Neural progenitor cell (in vitro differentiated cells): ENCODE measurements around the gene OS9. TPM values are rescaled to one million over a fixed set of nuclear protein-coding genes. Genes with fewer than 3 reads are reported as not detected.
A peak's percentile ranks its signal among the peaks of the same experiment; 100 is the strongest.

Experiments
- DNase-seq: peaks from one replicate; pipeline ENCODE4 v3.0.0-alpha.2; 2016; ENCODE audit warnings: low spot score
- H2AFZ ChIP-seq: fragments of 200-600 bp; sonication (generic); replicated peaks from 2 replicates; pipeline ENCODE4 v1.6.1; 2016; ENCODE audit warnings: antibody characterized with exemption
- H3F3A ChIP-seq: fragments of 200-600 bp; sonication (generic); 2 replicates; pipeline ENCODE4 v1.6.1; 2016; ENCODE audit warnings: antibody characterized with exemption, low read depth
- H3K27ac ChIP-seq: fragments of 200-600 bp; sonication (generic); 2 replicates; pipeline ENCODE4 v1.5.1; 2016; ENCODE audit warnings: mild to moderate bottlenecking
- H3K27me3 ChIP-seq: fragments of 200-600 bp; sonication (generic); 2 replicates; pipeline ENCODE4 v1.6.1; 2016; ENCODE audit warnings: mild to moderate bottlenecking, moderate library complexity
- H3K36me3 ChIP-seq: fragments of 200-600 bp; sonication (generic); 2 replicates; pipeline ENCODE4 v1.5.1; 2016
- H3K4me1 ChIP-seq: fragments of 200-600 bp; sonication (generic); 2 replicates; pipeline ENCODE4 v1.6.1; 2016; ENCODE audit warnings: mixed run types
- H3K4me2 ChIP-seq: fragments of 200-600 bp; sonication (generic); 2 replicates; pipeline ENCODE4 v1.6.1; 2016
- H3K4me3 ChIP-seq: fragments of 200-600 bp; sonication (generic); 2 replicates; pipeline ENCODE4 v1.5.1; 2016
- H3K79me2 ChIP-seq: fragments of 200-600 bp; sonication (generic); 2 replicates; pipeline ENCODE4 v1.6.1; 2016; ENCODE audit warnings: low read depth
- H3K9ac ChIP-seq: fragments of 200-600 bp; sonication (generic); 2 replicates; pipeline ENCODE4 v1.6.1; 2016
- H3K9me3 ChIP-seq: fragments of 200-600 bp; sonication (generic); 2 replicates; pipeline ENCODE4 v1.5.1; 2016; ENCODE audit warnings: low read depth
- H4K20me1 ChIP-seq: fragments of 200-600 bp; sonication (generic); 2 replicates; pipeline ENCODE4 v1.6.1; 2016; ENCODE audit warnings: low read depth
- H3K27ac Mint-ChIP-seq: 3 replicates; pipeline ENCODE4 v1.8.0; 2021; ENCODE audit warnings: mixed read lengths
- H3K27me3 Mint-ChIP-seq: 2 replicates; pipeline ENCODE4 v1.8.0; 2022; ENCODE audit warnings: low read depth, mild to moderate bottlenecking, inconsistent platforms, moderate library complexity, mixed read lengths; ENCODE audit not compliant: insufficient read depth
- H3K36me3 Mint-ChIP-seq: 3 replicates; pipeline ENCODE4 v1.8.0; 2021; ENCODE audit warnings: mixed read lengths
- H3K4me1 Mint-ChIP-seq: 3 replicates; pipeline ENCODE4 v1.8.0; 2021; ENCODE audit warnings: mixed read lengths
- H3K4me3 Mint-ChIP-seq: 3 replicates; pipeline ENCODE4 v1.8.0; 2021; ENCODE audit warnings: mild to moderate bottlenecking, moderate library complexity, mixed read lengths
- H3K9me3 Mint-ChIP-seq: 3 replicates; pipeline ENCODE4 v1.8.0; 2020; ENCODE audit warnings: mixed read lengths
- EZH2 ChIP-seq: fragments of 200-600 bp; sonication (generic); IDR thresholded peaks from 2 replicates; pipeline ENCODE4 v1.6.1; 2017; ENCODE audit warnings: antibody characterized with exemption, mild to moderate bottlenecking, moderate library complexity
- EZH2phosphoT487 ChIP-seq: fragments of 200-600 bp; sonication (generic); IDR thresholded peaks from 2 replicates; pipeline ENCODE4 v1.6.1; 2017; ENCODE audit warnings: antibody characterized with exemption
- total RNA-seq: library from RNA; depleted of rRNA; stranded (reverse); fragments of >200 nt; gene quantifications from 2 replicates; pipeline ENCODE4 v1.2.3, GENCODE V29; 2015; ENCODE audit warnings: low replicate concordance
- TF ChIP-seq, protein P1 (sequence below): fragments of 200-600 bp; sonication (generic); IDR thresholded peaks from 2 replicates; pipeline ENCODE4 v1.5.1; 2017; ENCODE audit warnings: antibody characterized with exemption, mild to moderate bottlenecking

Gene OS9
- total RNA-seq, 1 donor from 2014 or later = 113 TPM

DNA sequence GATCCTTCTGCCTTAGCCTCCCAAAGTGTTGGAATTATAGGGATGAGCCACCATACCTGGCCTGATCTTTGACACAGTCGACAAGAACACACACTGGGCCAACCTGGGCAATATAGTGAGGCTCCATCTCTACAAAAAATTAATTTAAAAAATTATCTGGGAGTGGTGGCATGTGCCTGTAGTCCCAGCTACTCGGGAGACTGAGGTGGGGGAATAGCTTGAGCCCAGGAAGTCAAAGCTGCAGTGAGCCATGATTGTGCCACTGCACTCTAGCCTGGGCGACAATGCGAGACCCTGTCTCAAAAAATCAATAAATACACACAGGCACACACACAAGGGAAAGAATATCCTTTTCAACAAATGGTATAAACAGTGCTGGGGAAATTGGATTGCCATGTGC lies 6.1 kb upstream of the OS9 start:
- no peak overlapping the region for H2AFZ ChIP-seq
- no peak for TF ChIP-seq EZH2phosphoT487
- TF ChIP-seq, protein P1, sequence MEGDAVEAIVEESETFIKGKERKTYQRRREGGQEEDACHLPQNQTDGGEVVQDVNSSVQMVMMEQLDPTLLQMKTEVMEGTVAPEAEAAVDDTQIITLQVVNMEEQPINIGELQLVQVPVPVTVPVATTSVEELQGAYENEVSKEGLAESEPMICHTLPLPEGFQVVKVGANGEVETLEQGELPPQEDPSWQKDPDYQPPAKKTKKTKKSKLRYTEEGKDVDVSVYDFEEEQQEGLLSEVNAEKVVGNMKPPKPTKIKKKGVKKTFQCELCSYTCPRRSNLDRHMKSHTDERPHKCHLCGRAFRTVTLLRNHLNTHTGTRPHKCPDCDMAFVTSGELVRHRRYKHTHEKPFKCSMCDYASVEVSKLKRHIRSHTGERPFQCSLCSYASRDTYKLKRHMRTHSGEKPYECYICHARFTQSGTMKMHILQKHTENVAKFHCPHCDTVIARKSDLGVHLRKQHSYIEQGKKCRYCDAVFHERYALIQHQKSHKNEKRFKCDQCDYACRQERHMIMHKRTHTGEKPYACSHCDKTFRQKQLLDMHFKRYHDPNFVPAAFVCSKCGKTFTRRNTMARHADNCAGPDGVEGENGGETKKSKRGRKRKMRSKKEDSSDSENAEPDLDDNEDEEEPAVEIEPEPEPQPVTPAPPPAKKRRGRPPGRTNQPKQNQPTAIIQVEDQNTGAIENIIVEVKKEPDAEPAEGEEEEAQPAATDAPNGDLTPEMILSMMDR = no peak
- TF ChIP-seq EZH2 = no peak
- H3K4me1 Mint-ChIP-seq = no peaks in the 10 kb centered on the region
- H3K27ac Mint-ChIP-seq = no peak overlapping the region
- no peak overlapping the region for H3K4me3 Mint-ChIP-seq
- H3F3A ChIP-seq = peaks cover under 1% of the 10 kb centered on the region
- no peak overlapping the region for H3K4me3 ChIP-seq
- no peaks in the 10 kb centered on the region for H3K79me2 ChIP-seq
- H3K27me3 ChIP-seq = peaks cover 74% of the 10 kb centered on the region
- no peak overlapping the region for H3K9ac ChIP-seq
- no peaks in the 10 kb centered on the region for H3K9me3 ChIP-seq
- H3K36me3 Mint-ChIP-seq = no peaks in the 10 kb centered on the region
- no peaks in the 10 kb centered on the region for H3K4me1 ChIP-seq
- H3K36me3 ChIP-seq = no peaks in the 10 kb centered on the region
- H4K20me1 ChIP-seq = no peaks in the 10 kb centered on the region
- DNase-seq = no peak
- no peak overlapping the region for H3K27ac ChIP-seq
- peaks cover 11% of the 10 kb centered on the region for H3K9me3 Mint-ChIP-seq
- H3K27me3 Mint-ChIP-seq = peaks cover 15% of the 10 kb centered on the region
- H3K4me2 ChIP-seq = no peak overlapping the region

DNA sequence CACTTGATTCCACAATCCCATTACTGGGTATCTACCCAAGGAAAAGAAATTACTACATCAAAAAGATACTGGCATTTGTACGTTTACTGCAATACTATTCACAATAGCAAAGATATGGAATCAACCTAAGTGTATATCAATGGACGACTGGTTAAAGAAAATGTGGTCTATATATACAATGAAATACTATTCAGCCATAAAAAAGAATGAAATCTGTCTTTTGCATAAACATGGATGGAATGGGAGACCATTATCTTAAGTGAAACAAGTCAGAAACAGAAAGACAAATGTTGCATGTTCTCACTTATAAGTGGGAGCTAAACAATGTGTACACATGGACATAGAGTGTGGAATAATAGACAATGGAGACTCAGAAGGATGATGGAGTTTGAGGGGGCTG lies 5.0 kb upstream of the OS9 start:
- Mint-ChIP-seq H3K4me3 (no peak overlapping the region), H3K27me3 (peaks cover 15% of the 10 kb centered on the region), H3K36me3 (no peaks in the 10 kb centered on the region), H3K27ac (no peak overlapping the region), H3K9me3 (peaks cover 12% of the 10 kb centered on the region), H3K4me1 (no peaks in the 10 kb centered on the region)
- H3K4me3 ChIP-seq = no peak overlapping the region
- H2AFZ ChIP-seq = no peak overlapping the region
- no peak for TF ChIP-seq EZH2phosphoT487
- TF ChIP-seq, protein P1 = no peak
- no peak for TF ChIP-seq EZH2
- no peak for DNase-seq
- H3K9me3 ChIP-seq = no peaks in the 10 kb centered on the region
- H3K4me2 ChIP-seq = no peak overlapping the region
- H3K9ac ChIP-seq = no peak overlapping the region
- no peaks in the 10 kb centered on the region for H3K36me3 ChIP-seq
- H3K4me1 ChIP-seq = no peaks in the 10 kb centered on the region
- no peaks in the 10 kb centered on the region for H4K20me1 ChIP-seq
- no peaks in the 10 kb centered on the region for H3K79me2 ChIP-seq
- H3K27ac ChIP-seq = no peak overlapping the region
- peaks cover 74% of the 10 kb centered on the region for H3K27me3 ChIP-seq
- peaks cover 7% of the 10 kb centered on the region for H3F3A ChIP-seq

- Histone ChIP-seq H3K4me2 (no peak overlapping the region), H3K27ac (no peak overlapping the region), H3K79me2 (peaks cover 8% of the 10 kb centered on the region), H4K20me1 (no peaks in the 10 kb centered on the region), H3K36me3 (no peaks in the 10 kb centered on the region), H3K9me3 (no peaks in the 10 kb centered on the region), H3K4me3 (no peak overlapping the region), H2AFZ (no peak overlapping the region), H3K9ac (no peak overlapping the region), H3K4me1 (peaks cover 6% of the 10 kb centered on the region), H3F3A (peaks cover 7% of the 10 kb centered on the region), H3K27me3 (peaks cover 42% of the 10 kb centered on the region)
- TF ChIP-seq, protein P1 = no peak
- Mint-ChIP-seq H3K4me1 (no peaks in the 10 kb centered on the region), H3K27ac (no peak overlapping the region), H3K9me3 (peaks cover 10% of the 10 kb centered on the region), H3K36me3 (peaks cover 4% of the 10 kb centered on the region), H3K27me3 (peaks cover 10% of the 10 kb centered on the region), H3K4me3 (no peak overlapping the region)
- DNase-seq = no peak
Measured at GRCh38 chr12:57692500-57692899, 1.4 kb upstream of the OS9 start.

GRCh38 chr12:57693317-57693658 lies 644 bp upstream of the OS9 start:
- TF ChIP-seq EZH2 (no peak), EZH2phosphoT487 (no peak)
- TF ChIP-seq, protein P1 = no peak
- peak overlapping the region; percentile 55 for H2AFZ ChIP-seq

More at GRCh38 chr12:57693317-57693658, 644 bp upstream of the OS9 start:
- H3K27ac Mint-ChIP-seq = no peak overlapping the region
- H3K27me3 Mint-ChIP-seq = peaks cover 8% of the 10 kb centered on the region
- Histone ChIP-seq H3K9me3 (no peaks in the 10 kb centered on the region), H4K20me1 (no peaks in the 10 kb centered on the region), H3K27me3 (peaks cover 35% of the 10 kb centered on the region), H3K27ac (no peak overlapping the region), H3K9ac (no peak overlapping the region), H3F3A (peaks cover 7% of the 10 kb centered on the region), H3K36me3 (no peaks in the 10 kb centered on the region), H3K4me1 (peaks cover 6% of the 10 kb centered on the region), H3K4me2 (peak overlapping the region; percentile 60), H3K79me2 (peaks cover 8% of the 10 kb centered on the region), H3K4me3 (peak overlapping the region; percentile 23)
- peak; percentile 4 for DNase-seq
- peaks cover 4% of the 10 kb centered on the region for H3K36me3 Mint-ChIP-seq
- H3K9me3 Mint-ChIP-seq = peaks cover 10% of the 10 kb centered on the region
- no peaks in the 10 kb centered on the region for H3K4me1 Mint-ChIP-seq
- no peak overlapping the region for H3K4me3 Mint-ChIP-seq
